ENCODE results near the gene NMNAT2. TPM values are rescaled to one million over a fixed set of nuclear protein-coding genes. Genes with fewer than 3 reads are reported as not detected.
A peak's percentile ranks its signal among the peaks of the same experiment; 100 is the strongest.

NMNAT2 gene
- total and polyA plus RNA-seq, 10 of the 15 experiments (the other 5 are each of a cell fraction or from before 2014, with no cell fraction given) = 0.02 to 2.0 (median 0.60) TPM

DNA sequence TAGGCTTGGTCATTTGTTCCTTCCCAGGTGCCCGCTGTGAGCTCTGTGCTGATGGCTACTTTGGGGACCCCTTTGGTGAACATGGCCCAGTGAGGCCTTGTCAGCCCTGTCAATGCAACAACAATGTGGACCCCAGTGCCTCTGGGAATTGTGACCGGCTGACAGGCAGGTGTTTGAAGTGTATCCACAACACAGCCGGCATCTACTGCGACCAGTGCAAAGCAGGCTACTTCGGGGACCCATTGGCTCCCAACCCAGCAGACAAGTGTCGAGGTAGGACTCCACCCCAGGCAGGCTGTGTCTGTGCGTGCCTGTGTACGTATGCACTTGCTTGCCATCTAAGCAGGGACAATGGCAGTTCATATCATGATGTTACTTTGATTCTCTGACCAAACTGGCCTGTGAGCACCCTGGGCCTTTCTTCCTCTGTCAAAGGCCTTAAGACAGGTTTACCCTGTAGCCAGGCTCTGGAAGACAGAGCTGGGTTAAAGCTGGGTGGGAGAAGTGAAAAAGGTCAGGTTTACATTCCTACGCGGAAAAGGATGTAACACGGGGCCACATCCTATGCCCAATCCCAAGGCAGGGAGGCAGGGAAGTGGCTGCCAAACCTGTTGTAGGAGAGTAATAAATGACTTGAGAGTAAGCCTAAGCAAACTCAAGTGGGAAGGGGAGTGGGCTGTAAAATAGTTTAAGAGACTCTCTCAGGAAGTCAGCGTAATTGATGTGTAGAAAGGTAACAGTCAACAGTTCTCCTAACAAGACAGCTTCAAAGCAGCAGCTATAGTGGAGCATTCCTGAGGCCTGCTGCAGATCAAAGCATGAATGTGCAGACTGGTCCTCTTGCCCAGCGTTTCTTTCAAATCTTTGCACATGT is 189.6 kb downstream of the NMNAT2 start:
- intact Hi-C loops (cut with micrococcal nuclease; ENCODE audit: unreplicated experiment) = loop anchor here (1.0 to 5.0 kb wide), 2 partner anchors 201 to 266 kb away; no protein-coding TSS in a partner anchor
- Histone ChIP-seq H3K4me2 (ENCODE audit: control insufficient read depth, insufficient read depth) (no peak overlapping the region), H3K9me3 (replicated peaks; ENCODE audit: control insufficient read depth, insufficient read depth, low read length) (no peaks in the 10 kb centered on the region), H3K4me3 (no peak overlapping the region), H4K20me1 (ENCODE audit: control insufficient read depth, insufficient read depth) (no peaks in the 10 kb centered on the region), H3K79me2 (ENCODE audit: control insufficient read depth, insufficient read depth, low read length) (no peaks in the 10 kb centered on the region), H3K27me3 (replicated peaks in 1 of 2; ENCODE audit: control insufficient read depth in 2 of 2, insufficient read depth in 2 of 2, low read length in 1 of 2) (no peaks in the 10 kb centered on the region), H2AFZ (ENCODE audit: control insufficient read depth, low read depth, low read length) (no peak overlapping the region), H3K9ac (ENCODE audit: control insufficient read depth, insufficient read depth, low read length) (no peak overlapping the region), H3K4me1 (ENCODE audit: control insufficient read depth, insufficient read depth, low read length) (peaks cover 6% of the 10 kb centered on the region; the same call in 1 of the 2 replicates), H3K36me3 (ENCODE audit: control insufficient read depth in 2 of 2, insufficient read depth in 2 of 2, low read length in 1 of 2) (no peaks in the 10 kb centered on the region), H3K27ac (ENCODE audit: control insufficient read depth, insufficient read depth) (no peak overlapping the region)
- ChIA-PET RAD21 (ENCODE audit: unreplicated experiment) (interaction anchor here (0.6 to 4.0 kb wide), 22 partner anchors 9 to 326 kb away, joined by 3 to 52 read pairs (median 4); no protein-coding TSS in a partner anchor), SMC1A (ENCODE audit: uncharacterized antibody, unreplicated experiment) (interaction anchor here (0.6 to 7.2 kb wide), 31 partner anchors 9 to 269 kb away, joined by 3 to 66 read pairs (median 4); no protein-coding TSS in a partner anchor), POLR2A (interaction anchor here (0.8 kb wide), 1 partner anchor 268 kb away, joined by 3 read pairs; no protein-coding TSS in a partner anchor), CTCF (interaction anchor here (0.7 to 9.8 kb wide), 47 partner anchors 9 to 325 kb away, joined by 3 to 126 read pairs (median 5); no protein-coding TSS in a partner anchor)
- ATAC-seq (peak; percentile 15; the same call in 2 of the 3 replicates), FAIRE-seq (no peak), DNase-seq (ENCODE audit: low read depth, low spot score) (no peak)
- in situ Hi-C loops (cut with MboI) = loop anchor here (5.0 kb wide), 1 partner anchor 271 kb away; no protein-coding TSS in a partner anchor
- TF ChIP-seq, protein P1, sequence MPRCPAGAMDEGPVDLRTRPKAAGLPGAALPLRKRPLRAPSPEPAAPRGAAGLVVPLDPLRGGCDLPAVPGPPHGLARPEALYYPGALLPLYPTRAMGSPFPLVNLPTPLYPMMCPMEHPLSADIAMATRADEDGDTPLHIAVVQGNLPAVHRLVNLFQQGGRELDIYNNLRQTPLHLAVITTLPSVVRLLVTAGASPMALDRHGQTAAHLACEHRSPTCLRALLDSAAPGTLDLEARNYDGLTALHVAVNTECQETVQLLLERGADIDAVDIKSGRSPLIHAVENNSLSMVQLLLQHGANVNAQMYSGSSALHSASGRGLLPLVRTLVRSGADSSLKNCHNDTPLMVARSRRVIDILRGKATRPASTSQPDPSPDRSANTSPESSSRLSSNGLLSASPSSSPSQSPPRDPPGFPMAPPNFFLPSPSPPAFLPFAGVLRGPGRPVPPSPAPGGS (IDR thresholded peaks at IDR 0.05; ENCODE audit: borderline replicate concordance, insufficient read depth, low read depth, low read length, poor library complexity, severe bottlenecking) = no peak
- no peak for TF ChIP-seq CREM (IDR thresholded peaks at IDR 0.05; ENCODE audit: low read depth)
- no peak for TF ChIP-seq SMC3 (IDR thresholded peaks at IDR 0.05; ENCODE audit: borderline replicate concordance, low read length)
- TF ChIP-seq, protein P2, sequence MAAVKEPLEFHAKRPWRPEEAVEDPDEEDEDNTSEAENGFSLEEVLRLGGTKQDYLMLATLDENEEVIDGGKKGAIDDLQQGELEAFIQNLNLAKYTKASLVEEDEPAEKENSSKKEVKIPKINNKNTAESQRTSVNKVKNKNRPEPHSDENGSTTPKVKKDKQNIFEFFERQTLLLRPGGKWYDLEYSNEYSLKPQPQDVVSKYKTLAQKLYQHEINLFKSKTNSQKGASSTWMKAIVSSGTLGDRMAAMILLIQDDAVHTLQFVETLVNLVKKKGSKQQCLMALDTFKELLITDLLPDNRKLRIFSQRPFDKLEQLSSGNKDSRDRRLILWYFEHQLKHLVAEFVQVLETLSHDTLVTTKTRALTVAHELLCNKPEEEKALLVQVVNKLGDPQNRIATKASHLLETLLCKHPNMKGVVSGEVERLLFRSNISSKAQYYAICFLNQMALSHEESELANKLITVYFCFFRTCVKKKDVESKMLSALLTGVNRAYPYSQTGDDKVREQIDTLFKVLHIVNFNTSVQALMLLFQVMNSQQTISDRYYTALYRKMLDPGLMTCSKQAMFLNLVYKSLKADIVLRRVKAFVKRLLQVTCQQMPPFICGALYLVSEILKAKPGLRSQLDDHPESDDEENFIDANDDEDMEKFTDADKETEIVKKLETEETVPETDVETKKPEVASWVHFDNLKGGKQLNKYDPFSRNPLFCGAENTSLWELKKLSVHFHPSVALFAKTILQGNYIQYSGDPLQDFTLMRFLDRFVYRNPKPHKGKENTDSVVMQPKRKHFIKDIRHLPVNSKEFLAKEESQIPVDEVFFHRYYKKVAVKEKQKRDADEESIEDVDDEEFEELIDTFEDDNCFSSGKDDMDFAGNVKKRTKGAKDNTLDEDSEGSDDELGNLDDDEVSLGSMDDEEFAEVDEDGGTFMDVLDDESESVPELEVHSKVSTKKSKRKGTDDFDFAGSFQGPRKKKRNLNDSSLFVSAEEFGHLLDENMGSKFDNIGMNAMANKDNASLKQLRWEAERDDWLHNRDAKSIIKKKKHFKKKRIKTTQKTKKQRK (IDR thresholded peaks at IDR 0.05; ENCODE audit: low read depth, low read length) = no peak
- WGBS (ENCODE audit: insufficient coverage, insufficient replicate concordance, low lambda C conversion rate, missing lambda C conversion rate) = 66% methylated on average over 13 of the region's 13 CpGs
- BruUV-seq (replicated peaks) = no TSS peak

All from GM12878 (cell line).